K562 (cell line): ENCODE data around the gene LRRTM2. TPM values are rescaled to one million over a fixed set of nuclear protein-coding genes. Genes with fewer than 3 reads are reported as not detected.

ENCODE experiments used
- FOXJ3 ChIP-seq: sonication (generic); formaldehyde crosslinking; IDR thresholded peaks from 2 replicates; pipeline ENCODE4 v1.4.0; 2020; ENCODE audit warnings: mild to moderate bottlenecking, missing genetic modification reagents
- NONO ChIP-seq, 2 experiments: fragments of 200-400 bp in 1 of 2; fragments of 450-650 bp in 1 of 2; formaldehyde crosslinking in 1 of 2; IDR thresholded peaks; 2 replicates each; pipeline ENCODE4 v1.6.1; 2017; ENCODE audit warnings: low read depth in 2 of 2, mild to moderate bottlenecking in 2 of 2, moderate library complexity in 2 of 2, low read length in 1 of 2
- POLR2AphosphoS5 ChIP-seq: IDR thresholded peaks from 2 replicates; pipeline ENCODE4 v1.6.1; 2011; ENCODE audit warnings: mild to moderate bottlenecking, low read depth, low read length, moderate library complexity; ENCODE audit not compliant: control insufficient read depth, insufficient read depth
- RBM34 ChIP-seq: fragments of 200-400 bp; formaldehyde crosslinking; IDR thresholded peaks from 2 replicates; pipeline ENCODE4 v1.6.1; 2018; ENCODE audit warnings: low read length, borderline replicate concordance; ENCODE audit not compliant: insufficient read depth
- ZBTB40 ChIP-seq, 2 experiments: fragments of 450-650 bp in 1 of 2; sonication (generic) in 1 of 2; formaldehyde crosslinking in 1 of 2; IDR thresholded peaks; 2 replicates each; pipeline versions ENCODE4 v1.7.1 to v1.9.0; 2016 to 2022; ENCODE audit warnings: inconsistent platforms in 1 of 2, mild to moderate bottlenecking in 1 of 2, missing genetic modification reagents in 1 of 2
- polyA plus RNA-seq, 8 experiments: library from polyadenylated mRNA; depleted of rRNA in 4 of 8; stranded (reverse) in 5 of 8; unstranded in 3 of 8; fragments of >200 nt; fragmentation: Nextera tagmentation in 2 of 8; fragmentation: Illumina TruSeq in 1 of 8; extraction: Ambion mirVana in 2 of 8; extraction: Trizol in 1 of 8; gene quantifications; 2 replicates each; pipeline versions ENCODE4 v1.2.1 to v1.2.3, GENCODE V29; 2011 to 2014; ENCODE audit warnings: inconsistent platforms in 1 of 8, missing spikeins in 1 of 8
- total RNA-seq, 7 experiments: library from RNA; depleted of rRNA in 6 of 7; stranded (reverse); fragments of >200 nt in 6 of 7; fragmentation: Illumina TruSeq in 2 of 7; extraction: Trizol in 2 of 7; gene quantifications; 2 replicates each; pipeline versions ENCODE4 v1.2.1 to v1.2.3, GENCODE V29; 2011 to 2021; ENCODE audit warnings: low replicate concordance in 1 of 7

Gene LRRTM2
- total and polyA plus RNA-seq, 9 of the 15 experiments (the other 6 are each of a cell fraction or from before 2014, with no cell fraction given), result under 0.01 to 0.07 (median 0.03) TPM; not detected in 4

GRCh38 chr5:138837160-138837559, 38.0 kb downstream of the LRRTM2 start (continued):
- TF ChIP-seq ZBTB40 (IDR thresholded peaks at IDR 0.05), result peak; percentile 89
- TF ChIP-seq ZBTB40 (CRISPR knock-in tag; IDR thresholded peaks at IDR 0.05), result peak; percentile 62
- no peak for TF ChIP-seq FOXJ3 (CRISPR knock-in tag)
- no peak for TF ChIP-seq NONO (IDR thresholded peaks at IDR 0.05; ENCODE audit: low read depth in 2 of 2, low read length in 1 of 2)
- no peak for TF ChIP-seq RBM34
- TF ChIP-seq POLR2AphosphoS5, result no peak
